GM23248 (cell line): ENCODE measurements around the gene RAB30.

Experiments used
- EZH2 ChIP-seq: fragments of 200-600 bp; sonication (generic); IDR thresholded peaks from 2 replicates; pipeline ENCODE4 v1.6.1; 2018; ENCODE audit warnings: antibody characterized with exemption, mild to moderate bottlenecking; ENCODE audit not compliant: insufficient read depth, poor library complexity, severe bottlenecking
- EZH2phosphoT487 ChIP-seq: fragments of 200-600 bp; sonication (generic); IDR thresholded peaks from 2 replicates; pipeline ENCODE4 v1.6.1; 2018; ENCODE audit warnings: antibody characterized with exemption, moderate library complexity, mild to moderate bottlenecking, low read depth; ENCODE audit not compliant: insufficient read depth

DNA sequence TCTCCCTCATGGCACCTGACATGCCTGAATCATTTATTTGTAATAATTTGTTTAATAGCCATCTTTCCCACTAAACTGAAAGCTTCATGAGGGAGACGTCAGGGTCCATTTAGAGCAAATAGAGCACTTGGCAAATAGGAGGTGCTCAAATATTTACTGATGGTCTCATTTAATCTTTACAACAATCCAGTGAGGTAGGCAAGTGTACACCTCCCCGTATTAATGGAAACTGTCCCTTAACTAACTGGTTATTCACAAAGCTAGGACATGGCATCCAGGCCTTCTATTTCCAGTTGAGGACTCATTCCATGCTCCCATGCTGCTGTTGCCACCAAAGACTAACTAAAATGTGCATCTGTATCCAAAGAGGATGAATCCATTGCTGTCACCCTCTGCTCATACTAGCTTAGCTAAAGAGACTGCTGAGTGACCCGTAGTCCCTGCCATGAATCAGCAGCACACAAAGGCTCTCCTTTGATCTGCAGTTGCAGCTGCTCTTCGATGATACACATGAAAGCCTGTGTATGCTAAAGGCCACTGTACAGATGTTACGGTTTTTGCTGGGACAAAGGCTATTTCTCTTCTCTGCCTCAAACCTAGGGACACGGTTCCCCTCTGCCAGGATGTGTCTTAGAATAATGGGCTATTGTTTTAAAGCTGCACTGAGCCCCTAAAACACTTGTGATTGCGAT is 82.6 kb downstream of the RAB30 start:
- TF ChIP-seq EZH2 (no peak), EZH2phosphoT487 (no peak)
